ENCODE measurements around the gene KLRD1. TPM values are rescaled to one million over a fixed set of nuclear protein-coding genes. Genes with fewer than 3 reads are reported as not detected.
"Not testable (repeated sequence)": the region's sequence is repeated elsewhere in the genome, so short reads cannot be mapped to it uniquely, and the experiment has no call there.

Gene KLRD1
- total RNA-seq, 1 donor from 2014 or later: 0.65 TPM

DNA sequence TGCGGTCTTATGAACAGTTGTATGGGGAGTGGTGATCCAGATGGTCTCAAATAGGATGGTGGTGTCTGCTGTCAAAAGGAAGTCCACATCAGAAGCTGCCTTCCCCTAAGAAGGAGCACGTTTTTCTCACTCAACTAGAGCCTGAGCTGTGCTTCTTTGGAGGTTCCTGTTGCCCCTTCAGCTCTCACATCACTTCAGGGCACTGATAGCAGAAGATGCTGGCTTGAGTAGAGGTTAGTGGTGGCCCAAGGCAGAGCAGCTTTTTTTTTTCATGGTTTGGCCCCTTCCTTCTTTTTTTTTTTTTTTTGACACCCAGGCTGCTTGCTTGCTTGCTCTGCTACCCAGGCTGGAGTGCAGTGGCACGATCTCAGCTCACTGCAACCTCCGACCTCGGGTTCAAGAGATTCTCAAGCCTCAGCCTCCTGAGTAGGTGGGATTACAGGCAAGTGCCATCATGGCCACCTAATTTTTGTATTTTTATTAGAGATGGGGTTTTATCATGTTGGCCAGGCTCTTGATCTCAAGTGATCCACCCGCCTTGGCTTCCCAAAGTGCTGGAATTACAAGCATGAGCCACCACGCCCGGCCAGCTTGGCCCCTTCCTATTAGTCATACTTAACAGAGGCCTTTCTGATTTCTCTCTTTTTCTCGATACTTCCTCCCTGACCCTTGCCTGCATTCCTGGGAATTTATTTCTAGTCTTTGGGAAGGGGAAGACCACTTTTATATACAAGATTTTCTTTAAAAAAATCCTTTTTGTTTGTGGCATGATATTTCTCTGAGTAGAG is 31.6 kb downstream of the KLRD1 start:
- peaks cover 18% of the 10 kb centered on the region for H3K9me3 Mint-ChIP-seq
- H3K4me1 Mint-ChIP-seq: no peaks in the 10 kb centered on the region
- H3K4me3 Mint-ChIP-seq: no peak overlapping the region
- no peaks in the 10 kb centered on the region for H3K27me3 Mint-ChIP-seq (ENCODE audit: low read depth)
- no peak overlapping the region for H3K27ac Mint-ChIP-seq
- H3K36me3 Mint-ChIP-seq: no peaks in the 10 kb centered on the region
- TF ChIP-seq, protein P1, sequence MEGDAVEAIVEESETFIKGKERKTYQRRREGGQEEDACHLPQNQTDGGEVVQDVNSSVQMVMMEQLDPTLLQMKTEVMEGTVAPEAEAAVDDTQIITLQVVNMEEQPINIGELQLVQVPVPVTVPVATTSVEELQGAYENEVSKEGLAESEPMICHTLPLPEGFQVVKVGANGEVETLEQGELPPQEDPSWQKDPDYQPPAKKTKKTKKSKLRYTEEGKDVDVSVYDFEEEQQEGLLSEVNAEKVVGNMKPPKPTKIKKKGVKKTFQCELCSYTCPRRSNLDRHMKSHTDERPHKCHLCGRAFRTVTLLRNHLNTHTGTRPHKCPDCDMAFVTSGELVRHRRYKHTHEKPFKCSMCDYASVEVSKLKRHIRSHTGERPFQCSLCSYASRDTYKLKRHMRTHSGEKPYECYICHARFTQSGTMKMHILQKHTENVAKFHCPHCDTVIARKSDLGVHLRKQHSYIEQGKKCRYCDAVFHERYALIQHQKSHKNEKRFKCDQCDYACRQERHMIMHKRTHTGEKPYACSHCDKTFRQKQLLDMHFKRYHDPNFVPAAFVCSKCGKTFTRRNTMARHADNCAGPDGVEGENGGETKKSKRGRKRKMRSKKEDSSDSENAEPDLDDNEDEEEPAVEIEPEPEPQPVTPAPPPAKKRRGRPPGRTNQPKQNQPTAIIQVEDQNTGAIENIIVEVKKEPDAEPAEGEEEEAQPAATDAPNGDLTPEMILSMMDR (IDR thresholded peaks at IDR 0.05; ENCODE audit: unreplicated experiment): no peak
- no peak for DNase-seq (ENCODE audit: low spot score in 2 of 2, unreplicated experiment in 2 of 2)

DNA sequence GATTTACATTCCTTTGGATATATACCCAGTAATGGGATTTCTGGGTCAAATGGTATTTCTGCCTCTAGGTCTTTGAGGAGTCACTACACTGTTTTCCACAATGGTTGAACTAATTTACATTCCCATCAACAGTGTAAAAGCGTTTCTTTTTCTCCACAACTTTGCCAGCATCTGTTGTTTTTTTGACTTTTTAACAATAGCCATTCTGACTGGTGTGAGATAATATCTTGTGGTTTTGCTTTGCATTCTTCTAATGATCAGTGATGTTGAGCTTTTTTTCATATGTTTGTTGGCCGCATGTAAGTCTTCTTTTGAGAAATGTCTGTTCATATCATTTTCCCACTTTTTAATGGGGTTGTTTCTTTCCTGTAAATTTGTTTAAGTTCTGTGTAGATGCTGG is 33.3 kb downstream of the KLRD1 start:
- not testable (repeated sequence) for H3K27ac Mint-ChIP-seq; H3K27me3 Mint-ChIP-seq (ENCODE audit: low read depth); H3K4me1 Mint-ChIP-seq; H3K36me3 Mint-ChIP-seq; H3K4me3 Mint-ChIP-seq; DNase-seq (ENCODE audit: low spot score in 2 of 2, unreplicated experiment in 2 of 2)
- peaks cover 18% of the 10 kb centered on the region for H3K9me3 Mint-ChIP-seq

DNA sequence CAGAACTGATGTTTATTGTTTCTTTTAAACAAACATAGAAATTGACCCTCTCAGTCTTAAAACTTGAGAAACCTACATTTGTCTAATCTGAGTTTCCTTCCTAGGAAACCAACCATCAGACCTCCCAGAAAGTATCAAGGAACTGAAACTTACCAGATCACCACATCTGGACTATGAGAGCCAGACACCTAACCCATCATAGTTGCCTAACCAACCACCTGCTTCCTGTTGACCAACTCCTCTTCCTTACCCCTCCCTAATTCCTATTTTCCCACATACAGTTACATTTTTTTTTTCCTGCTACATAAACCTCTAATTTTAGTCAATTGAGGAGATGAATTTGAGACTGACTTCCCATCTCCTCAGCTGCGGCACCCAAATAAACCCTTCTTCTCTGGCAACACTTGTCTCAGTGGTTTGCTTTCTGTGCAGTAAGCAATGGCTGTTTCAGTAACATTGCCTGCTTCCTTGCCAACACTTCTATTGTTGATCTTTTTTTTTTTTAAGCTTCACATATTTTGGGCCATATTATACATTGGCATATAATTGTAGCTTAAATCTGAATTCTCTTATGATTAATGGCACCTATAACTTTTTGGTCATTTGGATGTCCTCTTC is 34.3 kb downstream of the KLRD1 start:
- Mint-ChIP-seq H3K9me3 (peaks cover 21% of the 10 kb centered on the region), H3K27ac (no peak overlapping the region), H3K4me3 (no peak overlapping the region), H3K4me1 (no peaks in the 10 kb centered on the region), H3K36me3 (no peaks in the 10 kb centered on the region), H3K27me3 (ENCODE audit: low read depth) (no peaks in the 10 kb centered on the region)
- TF ChIP-seq, protein P1 (IDR thresholded peaks at IDR 0.05; ENCODE audit: unreplicated experiment): no peak
- no peak for DNase-seq (ENCODE audit: low spot score in 2 of 2, unreplicated experiment in 2 of 2)

DNA sequence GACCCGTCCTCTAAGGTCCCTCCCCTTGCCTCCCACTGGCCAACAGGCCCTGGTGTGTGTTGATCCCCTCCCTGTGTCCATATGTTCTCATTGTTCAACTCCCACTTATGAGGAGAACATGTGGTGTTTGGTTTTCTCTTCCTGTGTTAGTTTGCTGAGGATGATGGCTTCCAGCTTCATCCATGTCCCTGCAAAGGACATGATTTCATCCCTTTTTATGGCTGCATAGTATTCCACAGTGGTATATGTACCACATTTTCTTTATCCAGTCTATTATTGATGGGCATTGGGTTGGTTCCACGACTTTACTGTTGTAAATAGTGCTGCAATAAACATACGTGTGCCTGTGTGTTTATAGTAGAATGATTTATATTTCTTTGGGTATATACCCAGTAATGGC is 43.8 kb downstream of the KLRD1 start:
- not testable (repeated sequence) for DNase-seq (ENCODE audit: low spot score in 2 of 2, unreplicated experiment in 2 of 2); H3K4me3 Mint-ChIP-seq; H3K27ac Mint-ChIP-seq; H3K4me1 Mint-ChIP-seq; H3K36me3 Mint-ChIP-seq; H3K27me3 Mint-ChIP-seq (ENCODE audit: low read depth)
- H3K9me3 Mint-ChIP-seq: peaks cover 33% of the 10 kb centered on the region

DNA sequence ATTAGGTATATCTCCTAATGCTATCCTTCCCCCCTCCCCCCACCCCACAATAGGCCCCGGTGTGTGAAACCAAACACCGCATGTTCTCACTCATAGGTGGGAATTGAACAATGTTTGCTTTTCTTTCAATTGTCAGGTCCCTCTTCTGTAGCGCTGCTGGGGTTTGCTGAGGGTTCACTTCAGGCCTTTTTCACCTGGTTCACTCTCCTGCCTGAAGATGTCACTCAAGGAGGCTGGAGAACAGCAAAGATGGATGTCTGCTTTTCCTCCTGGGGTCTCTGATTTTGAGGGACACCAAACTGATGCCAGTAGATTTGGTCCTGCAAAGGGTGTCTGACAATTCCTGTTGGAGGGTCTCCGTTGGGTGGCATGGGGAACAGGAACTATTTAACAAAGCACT is 46.4 kb downstream of the KLRD1 start:
- no peak for DNase-seq (ENCODE audit: low spot score in 2 of 2, unreplicated experiment in 2 of 2)
- H3K4me1 Mint-ChIP-seq: peaks cover 10% of the 10 kb centered on the region
- H3K27me3 Mint-ChIP-seq (ENCODE audit: low read depth): no peaks in the 10 kb centered on the region
- H3K9me3 Mint-ChIP-seq: peaks cover 26% of the 10 kb centered on the region
- TF ChIP-seq, protein P1 (IDR thresholded peaks at IDR 0.05; ENCODE audit: unreplicated experiment): no peak
- no peaks in the 10 kb centered on the region for H3K36me3 Mint-ChIP-seq
- peak overlapping the region; percentile 60 for H3K27ac Mint-ChIP-seq
- H3K4me3 Mint-ChIP-seq: no peak overlapping the region

DNA sequence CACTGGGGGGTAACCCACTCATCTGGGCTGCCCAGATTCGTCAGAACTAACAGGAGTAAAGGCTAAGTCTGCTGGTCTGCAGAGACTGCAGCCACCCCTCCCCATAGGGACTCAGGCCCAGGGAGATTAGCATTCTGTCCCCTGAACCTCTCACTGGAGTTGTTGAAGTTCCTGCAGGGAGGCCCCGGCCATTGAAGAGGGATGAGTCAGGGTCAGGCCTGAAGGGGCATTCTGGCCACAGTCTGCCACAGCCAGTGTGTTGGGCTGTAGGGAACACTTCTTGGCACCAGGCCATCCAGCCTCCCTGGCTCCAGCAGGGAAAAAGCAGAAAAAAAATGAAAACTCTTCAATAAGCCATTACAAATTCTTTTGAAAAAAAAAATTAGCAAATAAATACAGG is 46.8 kb downstream of the KLRD1 start:
- Mint-ChIP-seq H3K27ac (peak overlapping the region; percentile 60), H3K4me3 (no peak overlapping the region), H3K4me1 (peaks cover 10% of the 10 kb centered on the region), H3K27me3 (ENCODE audit: low read depth) (no peaks in the 10 kb centered on the region), H3K36me3 (no peaks in the 10 kb centered on the region), H3K9me3 (peaks cover 26% of the 10 kb centered on the region)
- DNase-seq (ENCODE audit: low spot score in 2 of 2, unreplicated experiment in 2 of 2): no peak
- TF ChIP-seq, protein P1 (IDR thresholded peaks at IDR 0.05; ENCODE audit: unreplicated experiment): no peak
